GM19468 (cell line): ENCODE data around the gene HDLBP.
"Not testable (repeated sequence)": the region's sequence is repeated elsewhere in the genome, so short reads cannot be mapped to it uniquely, and the experiment has no call there.

Experiments
- ATAC-seq: cut with Tn5 transposase; IDR thresholded peaks from one replicate; pipeline ENCODE4 v1.9.1; 2021; ENCODE audit warnings: mild to moderate bottlenecking, moderate library complexity, moderate number of reproducible peaks; ENCODE audit not compliant: unreplicated experiment; ENCODE audit errors: extremely low read depth

Gene HDLBP

GRCh38 chr2:241200822-241201395 is 114.6 kb downstream of the HDLBP start:
- ATAC-seq: no peak

- ATAC-seq: no peak
Observed at GRCh38 chr2:241199897-241200821, 115.3 kb downstream of the HDLBP start.

DNA sequence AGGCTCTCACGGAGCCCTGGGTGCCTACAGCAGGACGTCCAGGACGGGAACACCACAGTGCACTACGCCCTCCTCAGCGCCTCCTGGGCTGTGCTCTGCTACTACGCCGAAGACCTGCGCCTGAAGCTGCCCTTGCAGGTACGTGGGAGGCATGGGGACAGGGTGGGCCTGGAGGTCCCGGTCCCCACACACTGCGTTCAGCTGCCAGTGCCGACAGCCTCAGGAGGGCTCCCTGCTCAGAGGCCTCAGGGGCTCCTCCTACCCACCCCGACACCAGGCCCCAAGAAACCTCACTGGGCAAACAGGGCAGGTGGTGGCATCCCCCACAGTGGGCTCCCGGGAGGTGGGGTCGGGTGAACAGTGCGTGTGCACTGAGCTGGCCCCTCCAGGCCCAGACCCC is 116.2 kb downstream of the HDLBP start:
- ATAC-seq: no peak

- ATAC-seq: no peak
Observed at GRCh38 chr2:241198381-241199279, 116.8 kb downstream of the HDLBP start.

DNA sequence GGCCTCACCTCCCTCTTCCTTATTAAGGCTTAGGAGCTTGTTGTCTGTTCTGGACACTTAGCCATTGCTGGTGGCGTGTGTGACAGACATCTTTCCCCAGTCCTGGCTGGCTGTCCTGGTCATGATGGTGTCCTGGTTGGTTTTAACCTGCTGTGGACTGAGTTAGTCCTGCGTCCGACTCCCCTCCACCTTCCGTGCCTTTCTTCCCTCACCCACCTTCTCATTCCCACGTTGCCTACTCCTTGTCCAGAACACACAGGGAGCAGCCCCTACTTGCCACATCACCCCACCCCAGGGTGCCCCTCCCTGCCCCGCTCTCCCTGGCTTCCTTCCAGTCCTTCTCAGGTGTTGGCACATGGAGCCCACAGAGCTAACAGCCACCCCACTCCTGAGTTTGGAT is 117.5 kb downstream of the HDLBP start:
- no peak for ATAC-seq

DNA sequence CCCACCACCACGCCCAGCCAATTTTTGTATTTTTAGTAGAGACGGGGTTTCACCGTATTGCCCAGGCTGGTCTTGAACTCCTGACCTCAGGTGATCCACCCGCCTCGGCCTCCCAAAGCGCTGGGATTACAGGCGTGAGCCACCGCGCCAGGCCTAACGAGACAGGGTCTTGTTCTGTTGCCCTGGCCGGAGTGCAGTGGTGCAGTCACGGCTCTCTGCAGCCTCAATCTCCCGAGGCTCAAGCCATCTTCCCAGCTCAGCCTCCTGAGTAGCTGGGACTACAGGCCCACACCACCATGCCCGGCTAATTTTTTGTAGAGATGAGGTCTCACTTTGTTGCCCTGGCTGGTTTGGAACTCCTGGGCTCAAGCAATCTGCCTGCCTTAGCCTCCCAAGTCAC is 118.2 kb downstream of the HDLBP start:
- ATAC-seq: not testable (repeated sequence)

DNA sequence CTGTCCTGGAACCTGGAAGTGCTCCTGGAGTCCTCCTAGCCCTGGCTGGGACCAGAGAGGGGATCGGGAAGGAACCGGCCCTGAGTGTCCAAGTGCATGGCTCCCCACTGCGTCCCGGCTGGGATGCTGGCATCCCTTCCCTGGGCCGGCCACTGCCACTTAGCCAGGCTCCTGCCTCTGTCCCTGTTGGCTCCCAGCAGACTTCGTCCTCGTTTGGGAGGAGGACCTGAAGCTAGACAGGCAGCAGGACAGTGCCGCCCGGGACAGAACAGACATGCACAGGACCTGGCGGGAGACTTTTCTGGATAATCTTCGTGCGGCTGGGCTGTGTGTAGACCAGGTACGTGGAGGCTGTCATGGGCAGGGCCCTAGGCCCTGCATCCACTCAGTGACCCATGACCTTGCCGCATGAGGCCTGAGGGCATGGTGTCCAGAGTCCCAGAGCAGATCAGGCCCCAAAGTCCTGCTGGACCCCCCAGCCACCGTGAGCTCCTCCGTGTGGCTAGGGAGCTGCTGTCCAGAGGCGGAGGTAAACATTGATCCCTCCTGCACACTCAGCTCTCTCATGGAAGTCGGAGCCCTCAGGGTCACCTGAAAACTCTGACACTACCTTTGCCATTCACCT is 119.9 kb downstream of the HDLBP start:
- ATAC-seq: no peak

DNA sequence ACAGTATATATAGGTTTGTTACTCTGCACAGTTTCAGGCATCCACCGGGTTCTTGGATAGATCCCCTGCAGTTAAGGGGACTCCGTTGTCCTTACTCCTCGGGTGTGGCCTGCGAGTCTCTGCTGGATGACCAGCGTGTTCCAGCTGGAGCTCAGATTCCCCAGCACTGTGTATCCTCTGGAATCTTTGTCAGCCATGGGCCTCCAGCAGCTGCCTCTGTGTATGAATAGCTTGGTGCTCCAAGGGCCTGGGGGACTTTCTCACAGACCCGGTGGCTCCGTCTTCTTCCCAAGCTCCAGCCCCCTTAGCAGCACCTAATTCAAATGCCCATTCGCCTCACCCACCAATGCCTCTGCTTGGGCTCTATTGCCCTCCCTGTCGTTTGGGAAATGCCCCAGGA is 120.7 kb downstream of the HDLBP start:
- no peak for ATAC-seq

- no peak for ATAC-seq
Observed at GRCh38 chr2:241193271-241193670, 122.2 kb downstream of the HDLBP start.

GRCh38 chr2:241191081-241191480 is 124.4 kb downstream of the HDLBP start:
- no peak for ATAC-seq

- no peak for ATAC-seq
Observed at GRCh38 chr2:241190291-241190981, 125.0 kb downstream of the HDLBP start.

DNA sequence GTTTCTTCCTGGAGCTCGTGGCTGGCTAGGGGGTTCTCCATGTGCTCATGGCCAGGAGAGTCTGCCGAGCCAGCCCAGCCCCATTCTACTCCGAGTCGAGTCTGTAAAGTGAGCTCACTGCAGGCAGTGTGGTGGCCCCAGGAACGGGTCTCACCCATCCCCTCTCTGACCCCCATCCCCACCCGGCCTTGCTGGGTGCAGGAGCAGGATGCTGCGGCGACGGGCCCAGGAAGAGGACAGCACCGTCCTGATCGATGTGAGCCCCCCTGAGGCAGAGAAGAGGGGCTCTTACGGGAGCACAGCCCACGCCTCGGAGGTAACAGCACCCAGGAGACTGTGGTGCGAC is 125.6 kb downstream of the HDLBP start:
- ATAC-seq: no peak

DNA sequence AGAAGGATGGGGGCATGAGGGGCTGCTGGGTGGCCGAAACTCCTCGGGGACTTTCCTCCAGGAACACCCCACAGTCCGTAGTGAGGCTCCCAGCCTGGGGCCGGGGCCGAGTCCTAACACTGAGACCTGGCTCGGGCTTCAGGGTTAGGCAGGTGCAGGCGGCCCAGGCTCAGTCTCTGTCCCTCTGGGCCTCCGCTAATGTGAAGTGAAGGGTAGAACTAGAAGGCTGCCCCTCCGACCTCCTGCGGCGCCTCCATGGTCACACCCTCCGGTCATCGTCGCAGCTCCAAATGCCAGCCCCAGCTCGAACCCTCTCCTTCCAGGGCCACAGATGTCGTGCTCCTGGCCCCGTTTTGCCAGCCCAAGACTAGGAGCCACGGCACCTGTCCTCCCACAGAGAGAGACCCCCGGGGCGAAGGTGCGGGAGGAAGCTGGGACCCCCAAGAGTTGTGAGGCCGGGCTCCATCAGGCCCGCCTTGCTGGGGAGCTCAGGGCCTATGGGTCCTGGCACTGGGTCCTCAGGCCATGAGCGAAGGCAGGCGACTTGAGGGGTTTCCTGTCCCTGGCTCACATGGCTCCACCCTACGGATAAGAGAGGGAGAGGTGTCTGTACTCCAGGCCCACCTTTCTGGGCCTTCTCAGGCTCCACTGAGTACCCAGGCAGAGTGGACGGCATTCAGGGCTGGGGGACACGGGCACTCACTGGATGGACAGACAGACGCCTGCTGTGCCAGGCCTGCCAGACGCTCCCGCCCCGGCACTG is 126.2 kb downstream of the HDLBP start:
- no peak for ATAC-seq

- no peak for ATAC-seq
Observed at GRCh38 chr2:241188361-241189092, 126.9 kb downstream of the HDLBP start, which contains the start of gene ANO7. Gene ANO7 (plus strand): TSS chr2:241188677. CDS start chr2:241190064, 1,387 bp downstream.

DNA sequence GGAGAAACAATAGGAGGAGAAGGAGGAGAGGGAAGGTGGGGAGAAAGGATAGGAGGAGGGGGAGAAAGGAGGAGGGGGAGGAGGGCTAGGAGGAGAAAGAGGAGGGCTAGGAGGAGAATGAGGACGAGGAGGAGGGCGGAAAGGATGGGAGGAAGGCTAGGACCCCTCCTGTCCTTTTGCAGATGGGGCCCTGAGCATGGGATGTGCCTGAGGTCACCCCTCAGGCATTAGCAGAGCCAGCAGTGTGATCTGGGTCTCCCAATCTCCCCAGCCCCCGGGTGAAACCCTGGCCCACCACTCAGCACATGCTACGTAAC is 127.6 kb downstream of the HDLBP start:
- ATAC-seq: no peak

DNA sequence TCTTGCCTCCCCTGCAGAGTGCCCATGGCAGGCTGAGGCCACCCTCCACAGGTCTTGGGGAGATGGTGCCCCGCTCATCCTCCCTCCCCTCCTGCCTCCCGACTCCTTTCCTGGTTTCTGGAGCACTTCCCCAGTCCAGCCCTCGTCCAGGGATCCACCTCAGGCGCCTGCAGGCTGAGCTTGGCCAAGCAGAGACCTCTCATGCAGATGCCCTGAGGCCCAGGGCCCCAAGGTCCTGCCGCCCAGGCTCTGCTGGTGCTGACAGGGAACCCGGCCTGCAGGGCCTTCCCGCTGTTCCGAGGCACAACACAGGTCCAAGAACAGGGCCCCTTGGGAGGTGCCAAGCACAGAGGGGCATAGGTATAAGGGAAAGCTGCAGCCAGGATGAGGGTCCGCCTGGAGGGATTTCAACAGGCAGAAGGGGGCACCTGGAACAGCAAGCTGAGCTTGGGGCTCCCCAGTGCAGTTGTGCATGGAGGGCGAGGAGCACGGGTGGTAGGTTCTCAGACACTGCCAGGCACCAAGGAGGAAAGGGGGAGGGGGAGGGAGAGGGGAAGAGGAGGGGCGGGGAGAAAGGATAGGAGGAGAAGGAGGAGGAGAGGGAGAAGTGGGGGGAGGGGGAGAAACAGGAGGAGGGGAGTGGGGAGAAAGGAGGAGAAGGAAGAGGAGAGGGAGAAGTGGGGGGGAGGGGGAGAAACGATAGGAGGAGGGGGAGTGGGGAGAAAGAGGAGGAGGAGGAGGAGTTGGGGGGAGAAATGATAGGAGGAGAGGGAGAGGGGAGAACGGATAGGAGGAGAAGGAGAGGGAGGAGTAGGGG is 128.2 kb downstream of the HDLBP start:
- ATAC-seq: no peak

DNA sequence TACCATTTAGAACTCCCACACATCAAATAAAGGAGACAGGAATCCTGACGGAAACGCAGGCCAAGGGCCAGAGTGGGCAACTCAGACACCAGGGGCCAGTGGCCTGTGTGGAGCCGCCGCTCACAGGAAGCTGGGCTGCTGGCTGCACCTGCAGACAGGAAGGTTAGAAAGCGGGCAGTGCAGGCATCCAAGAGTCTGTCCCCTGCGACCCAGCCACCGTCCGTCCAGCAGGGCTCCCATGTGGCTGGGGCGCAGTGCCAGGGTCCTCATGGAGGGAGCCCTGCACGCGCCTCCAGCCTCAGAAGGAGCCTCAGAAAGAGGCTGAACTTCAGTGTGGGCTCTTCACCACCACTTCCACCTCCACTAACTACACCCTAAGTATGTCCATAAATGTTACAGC is 129.5 kb downstream of the HDLBP start:
- ATAC-seq: no peak

GRCh38 chr2:241184901-241185300 is 130.6 kb downstream of the HDLBP start:
- no peak for ATAC-seq
